Measurements from ENCODE around the gene SOX21.
A peak's percentile ranks its signal among the peaks of the same experiment; 100 is the strongest.

Gene SOX21

DNA sequence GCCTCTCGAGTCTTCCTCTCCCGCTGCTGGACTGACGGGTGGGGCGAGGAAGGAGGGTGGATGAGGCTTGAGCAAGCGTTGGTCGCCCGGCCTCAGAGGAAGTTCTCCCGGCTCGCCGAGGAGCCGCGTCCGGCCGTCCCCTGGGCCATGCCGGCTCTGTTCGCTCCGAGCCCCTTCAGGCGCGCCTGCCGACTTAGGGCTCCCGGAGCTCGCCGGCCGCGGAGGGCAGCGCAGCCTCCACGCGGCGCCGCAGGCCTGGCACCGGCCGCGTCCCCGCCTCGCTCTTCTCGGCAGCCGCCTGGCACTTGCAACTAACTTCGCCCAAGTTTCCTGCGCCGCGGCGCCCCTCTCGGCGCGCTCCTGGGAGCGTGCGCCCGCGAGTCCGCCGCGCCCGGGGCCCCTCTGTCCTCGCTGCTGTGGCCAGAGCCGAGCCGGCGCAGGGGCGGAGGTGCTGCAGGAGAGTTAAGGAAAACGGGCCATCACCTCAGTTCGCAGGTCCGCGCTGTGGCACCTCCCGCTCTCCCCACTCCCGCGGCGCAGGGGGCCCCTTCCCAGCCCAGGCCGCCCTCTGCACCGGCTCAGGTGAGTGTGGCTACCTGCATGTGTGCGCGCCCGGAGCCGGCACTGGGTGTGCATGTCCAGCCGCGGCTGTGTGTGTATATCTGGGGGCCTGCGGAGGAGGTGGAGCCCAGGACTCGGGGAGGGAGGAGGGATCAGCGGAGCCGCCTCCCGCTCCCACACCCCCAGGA, 641 bp upstream of the SOX21 start:
- TF ChIP-seq, protein P1, sequence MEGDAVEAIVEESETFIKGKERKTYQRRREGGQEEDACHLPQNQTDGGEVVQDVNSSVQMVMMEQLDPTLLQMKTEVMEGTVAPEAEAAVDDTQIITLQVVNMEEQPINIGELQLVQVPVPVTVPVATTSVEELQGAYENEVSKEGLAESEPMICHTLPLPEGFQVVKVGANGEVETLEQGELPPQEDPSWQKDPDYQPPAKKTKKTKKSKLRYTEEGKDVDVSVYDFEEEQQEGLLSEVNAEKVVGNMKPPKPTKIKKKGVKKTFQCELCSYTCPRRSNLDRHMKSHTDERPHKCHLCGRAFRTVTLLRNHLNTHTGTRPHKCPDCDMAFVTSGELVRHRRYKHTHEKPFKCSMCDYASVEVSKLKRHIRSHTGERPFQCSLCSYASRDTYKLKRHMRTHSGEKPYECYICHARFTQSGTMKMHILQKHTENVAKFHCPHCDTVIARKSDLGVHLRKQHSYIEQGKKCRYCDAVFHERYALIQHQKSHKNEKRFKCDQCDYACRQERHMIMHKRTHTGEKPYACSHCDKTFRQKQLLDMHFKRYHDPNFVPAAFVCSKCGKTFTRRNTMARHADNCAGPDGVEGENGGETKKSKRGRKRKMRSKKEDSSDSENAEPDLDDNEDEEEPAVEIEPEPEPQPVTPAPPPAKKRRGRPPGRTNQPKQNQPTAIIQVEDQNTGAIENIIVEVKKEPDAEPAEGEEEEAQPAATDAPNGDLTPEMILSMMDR (IDR thresholded peaks at IDR 0.05) = no peak
- no peak overlapping the region for H3K4me3 ChIP-seq (ENCODE audit: low read depth, low read length)
- peaks cover 17% of the 10 kb centered on the region for H3K27me3 ChIP-seq (ENCODE audit: control insufficient read depth, insufficient read depth, low read length)
- no peaks in the 10 kb centered on the region for H3K79me2 ChIP-seq
- no peak overlapping the region for H3K9ac ChIP-seq
- H3K27ac ChIP-seq = no peak overlapping the region
- no peaks in the 10 kb centered on the region for H3K9me3 ChIP-seq (ENCODE audit: control insufficient read depth, low read length)
- H3K4me2 ChIP-seq (ENCODE audit: low read length) = peak overlapping the region; percentile 54
- H3K36me3 ChIP-seq (ENCODE audit: control insufficient read depth, insufficient read depth, low read length) = no peaks in the 10 kb centered on the region
- no peaks in the 10 kb centered on the region for H3K4me1 ChIP-seq
- H2AFZ ChIP-seq = no peak overlapping the region

DNA sequence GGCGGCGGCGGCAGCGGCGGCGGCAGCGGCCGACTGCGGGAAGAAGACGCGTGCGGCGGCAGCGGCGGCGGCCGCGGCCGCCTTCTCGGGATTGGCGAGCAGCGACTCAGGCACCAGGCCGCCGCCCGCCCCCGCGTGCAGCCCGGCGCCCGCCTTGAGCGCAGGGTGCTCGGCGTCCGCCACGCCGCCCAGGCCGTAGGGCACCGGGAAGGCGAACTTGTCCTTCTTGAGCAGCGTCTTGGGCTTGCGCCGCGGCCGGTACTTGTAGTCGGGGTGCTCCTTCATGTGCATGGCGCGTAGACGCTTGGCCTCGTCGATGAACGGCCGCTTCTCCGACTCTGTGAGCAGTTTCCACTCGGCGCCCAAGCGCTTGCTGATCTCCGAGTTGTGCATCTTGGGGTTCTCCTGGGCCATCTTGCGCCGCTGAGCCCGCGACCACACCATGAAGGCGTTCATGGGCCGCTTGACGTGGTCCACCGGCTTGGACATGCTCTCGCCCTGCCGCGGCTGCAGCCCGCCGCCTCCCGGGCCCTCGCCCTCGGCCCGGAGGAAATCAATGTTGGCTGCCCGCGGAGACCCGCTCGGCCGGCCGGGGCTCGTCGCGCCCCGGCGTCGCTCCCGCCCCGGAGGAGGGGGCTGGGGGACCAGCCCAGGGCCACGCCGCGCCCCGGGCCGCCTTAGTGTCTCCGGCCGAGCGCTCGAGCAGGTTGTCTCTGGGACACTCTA, 621 bp downstream of the SOX21 start:
- no peaks in the 10 kb centered on the region for H3K36me3 ChIP-seq (ENCODE audit: control insufficient read depth, insufficient read depth, low read length)
- no peaks in the 10 kb centered on the region for H3K4me1 ChIP-seq
- no peaks in the 10 kb centered on the region for H3K79me2 ChIP-seq
- H3K9me3 ChIP-seq (ENCODE audit: control insufficient read depth, low read length) = no peaks in the 10 kb centered on the region
- no peak overlapping the region for H3K4me3 ChIP-seq (ENCODE audit: low read depth, low read length)
- no peak overlapping the region for H3K4me2 ChIP-seq (ENCODE audit: low read length)
- H3K9ac ChIP-seq = no peak overlapping the region
- H2AFZ ChIP-seq = no peak overlapping the region
- TF ChIP-seq, protein P1 (IDR thresholded peaks at IDR 0.05) = no peak
- no peak overlapping the region for H3K27ac ChIP-seq
- H3K27me3 ChIP-seq (ENCODE audit: control insufficient read depth, insufficient read depth, low read length) = peaks cover 22% of the 10 kb centered on the region

DNA sequence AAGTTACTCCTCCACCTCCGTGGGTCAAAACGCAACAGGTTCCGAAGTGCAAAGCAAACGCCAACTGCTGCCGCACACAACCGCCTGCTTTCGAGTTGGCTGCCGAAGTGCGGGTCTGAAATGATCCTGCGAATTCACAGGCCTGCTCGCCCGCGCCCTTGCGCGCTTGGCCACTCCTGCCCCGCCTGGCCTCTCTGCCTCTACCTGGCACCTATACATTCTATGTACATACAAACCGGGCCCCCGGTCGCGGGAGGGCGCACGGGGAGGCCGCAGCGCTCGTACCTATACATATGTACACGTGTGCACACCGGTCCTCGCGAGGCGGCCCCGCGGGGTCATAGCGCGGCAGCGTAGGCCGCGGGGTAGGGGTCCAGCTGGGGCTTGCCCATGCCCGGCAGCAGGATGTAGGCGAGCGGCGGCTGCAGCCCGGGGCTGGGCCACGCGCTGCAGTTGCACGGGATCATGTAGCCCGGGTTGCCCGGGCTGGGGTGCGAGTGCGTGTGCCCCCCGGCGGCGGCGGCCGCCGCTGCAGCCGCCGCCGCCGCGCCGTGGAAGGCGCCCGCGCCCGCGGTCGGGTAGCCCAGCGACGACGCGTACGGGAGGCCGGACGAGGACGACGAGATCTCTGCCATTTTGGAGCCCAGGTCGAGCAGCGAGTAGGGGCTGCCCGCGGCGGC, 1.3 kb downstream of the SOX21 start:
- H3K4me1 ChIP-seq = no peaks in the 10 kb centered on the region
- TF ChIP-seq, protein P1 (IDR thresholded peaks at IDR 0.05) = no peak
- H3K9ac ChIP-seq = no peak overlapping the region
- H3K9me3 ChIP-seq (ENCODE audit: control insufficient read depth, low read length) = no peaks in the 10 kb centered on the region
- H3K27me3 ChIP-seq (ENCODE audit: control insufficient read depth, insufficient read depth, low read length) = peaks cover 28% of the 10 kb centered on the region
- no peaks in the 10 kb centered on the region for H3K79me2 ChIP-seq
- H3K4me2 ChIP-seq (ENCODE audit: low read length) = no peak overlapping the region
- H2AFZ ChIP-seq = no peak overlapping the region
- H3K36me3 ChIP-seq (ENCODE audit: control insufficient read depth, insufficient read depth, low read length) = no peaks in the 10 kb centered on the region
- H3K4me3 ChIP-seq (ENCODE audit: low read depth, low read length) = no peak overlapping the region
- H3K27ac ChIP-seq = no peak overlapping the region

DNA sequence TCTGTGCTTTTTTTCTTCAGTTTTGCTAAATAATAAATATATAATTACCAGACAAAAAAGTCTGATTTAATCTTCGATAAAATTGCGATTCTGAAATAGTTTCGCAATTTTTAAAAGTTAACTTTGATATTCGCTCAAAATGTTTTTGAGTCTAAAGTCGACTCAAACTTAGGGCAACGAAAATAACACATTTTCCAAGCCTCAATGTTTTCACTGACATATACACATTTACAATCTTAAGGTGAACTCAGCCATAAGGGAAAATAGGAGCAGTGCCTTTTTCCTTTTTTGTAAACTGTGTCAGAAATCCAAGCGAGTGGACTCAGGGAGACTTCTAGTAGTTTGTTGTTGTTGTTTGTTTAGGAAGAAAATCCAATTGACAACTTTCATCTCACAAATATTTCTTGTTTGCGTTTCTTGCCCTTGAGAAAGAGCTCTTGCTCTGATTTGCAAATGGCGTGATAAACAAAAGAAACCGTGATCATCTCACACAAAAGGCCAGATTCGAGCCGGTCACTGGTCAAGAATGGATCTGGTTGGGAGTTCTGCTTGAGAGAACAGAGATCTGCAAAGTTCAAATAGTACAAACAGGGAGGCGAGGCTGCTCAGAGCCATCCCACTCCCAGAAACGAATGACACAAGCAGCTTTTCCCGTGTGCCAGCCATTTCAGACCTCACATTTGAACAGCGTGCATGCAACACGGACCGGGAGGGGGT, 2.1 kb downstream of the SOX21 start:
- no peak overlapping the region for H3K27ac ChIP-seq

More for the DNA sequence above, 2.1 kb downstream of the SOX21 start:
- H3K27me3 ChIP-seq (ENCODE audit: control insufficient read depth, insufficient read depth, low read length) = peaks cover 30% of the 10 kb centered on the region
- H3K4me3 ChIP-seq (ENCODE audit: low read depth, low read length) = no peak overlapping the region
- no peak overlapping the region for H3K4me2 ChIP-seq (ENCODE audit: low read length)
- no peaks in the 10 kb centered on the region for H3K36me3 ChIP-seq (ENCODE audit: control insufficient read depth, insufficient read depth, low read length)
- H2AFZ ChIP-seq = no peak overlapping the region
- TF ChIP-seq, protein P1 (IDR thresholded peaks at IDR 0.05) = no peak
- H3K4me1 ChIP-seq = no peaks in the 10 kb centered on the region
- H3K9ac ChIP-seq = no peak overlapping the region
- no peaks in the 10 kb centered on the region for H3K9me3 ChIP-seq (ENCODE audit: control insufficient read depth, low read length)
- no peaks in the 10 kb centered on the region for H3K79me2 ChIP-seq

Data from parathyroid adenoma (tissue), 2 donors.